Osteoblast (primary cell): ENCODE measurements around the gene RPS15A. TPM values are rescaled to one million over a fixed set of nuclear protein-coding genes. Genes with fewer than 3 reads are reported as not detected.
"Not testable (repeated sequence)": the region's sequence is repeated elsewhere in the genome, so short reads cannot be mapped to it uniquely, and the experiment has no call there.

Experiments used
- DNase-seq: peaks from one replicate; pipeline ENCODE4 v3.0.0; 2011; ENCODE audit warnings: low spot score, mixed read lengths; ENCODE audit not compliant: insufficient read length; ENCODE audit errors: missing footprints
- H2AFZ ChIP-seq: 2 replicates; pipeline ENCODE4 v1.6.0; 2011; ENCODE audit warnings: mild to moderate bottlenecking, low read length
- H3K27ac ChIP-seq: 2 replicates; pipeline ENCODE4 v1.5.1; 2011; ENCODE audit warnings: mild to moderate bottlenecking, low read depth, low read length, moderate library complexity
- H3K27me3 ChIP-seq: 2 replicates; pipeline ENCODE4 v1.6.0; 2012; ENCODE audit warnings: mild to moderate bottlenecking, control low read depth, inconsistent platforms, low read length, moderate library complexity; ENCODE audit not compliant: insufficient read depth
- H3K36me3 ChIP-seq: 2 replicates; pipeline ENCODE4 v1.5.1; 2011; ENCODE audit warnings: mild to moderate bottlenecking, low read length, control low read depth, moderate library complexity; ENCODE audit not compliant: insufficient read depth
- H3K4me1 ChIP-seq: 2 replicates; pipeline ENCODE4 v1.5.1; 2011; ENCODE audit warnings: mild to moderate bottlenecking, low read length, control low read depth, moderate library complexity; ENCODE audit not compliant: insufficient read depth
- H3K4me2 ChIP-seq: 2 replicates; pipeline ENCODE4 v1.6.0; 2011; ENCODE audit warnings: mild to moderate bottlenecking, low read length; ENCODE audit not compliant: insufficient read depth
- H3K4me3 ChIP-seq: fragments of 200-600 bp; sonication (generic); 3 replicates; pipeline ENCODE4 v1.5.1; 2012; ENCODE audit warnings: mild to moderate bottlenecking, low read length, inconsistent platforms; ENCODE audit not compliant: insufficient read depth
- H3K79me2 ChIP-seq: 2 replicates; pipeline ENCODE4 v1.6.0; 2012; ENCODE audit warnings: mild to moderate bottlenecking, low read length, control low read depth, inconsistent platforms; ENCODE audit not compliant: insufficient read depth
- H3K9me3 ChIP-seq: 2 replicates; pipeline ENCODE4 v1.5.1; 2011; ENCODE audit warnings: low read depth, low read length, control low read depth
- H4K20me1 ChIP-seq: 2 replicates; pipeline ENCODE4 v1.6.0; 2012; ENCODE audit warnings: mild to moderate bottlenecking, low read length, control low read depth; ENCODE audit not compliant: insufficient read depth
- total RNA-seq: library from RNA; depleted of rRNA; stranded (reverse); fragments of >200 nt; gene quantifications from 2 replicates; pipeline ENCODE4 v1.2.3, GENCODE V29; 2012
- TF ChIP-seq, protein P1 (sequence below): IDR thresholded peaks from 2 replicates; pipeline ENCODE4 v1.5.1; 2011; ENCODE audit warnings: mild to moderate bottlenecking, low read depth, low read length, moderate library complexity; ENCODE audit errors: extremely low read depth

RPS15A gene
- total RNA-seq, 1 donor: 1,145 TPM

DNA sequence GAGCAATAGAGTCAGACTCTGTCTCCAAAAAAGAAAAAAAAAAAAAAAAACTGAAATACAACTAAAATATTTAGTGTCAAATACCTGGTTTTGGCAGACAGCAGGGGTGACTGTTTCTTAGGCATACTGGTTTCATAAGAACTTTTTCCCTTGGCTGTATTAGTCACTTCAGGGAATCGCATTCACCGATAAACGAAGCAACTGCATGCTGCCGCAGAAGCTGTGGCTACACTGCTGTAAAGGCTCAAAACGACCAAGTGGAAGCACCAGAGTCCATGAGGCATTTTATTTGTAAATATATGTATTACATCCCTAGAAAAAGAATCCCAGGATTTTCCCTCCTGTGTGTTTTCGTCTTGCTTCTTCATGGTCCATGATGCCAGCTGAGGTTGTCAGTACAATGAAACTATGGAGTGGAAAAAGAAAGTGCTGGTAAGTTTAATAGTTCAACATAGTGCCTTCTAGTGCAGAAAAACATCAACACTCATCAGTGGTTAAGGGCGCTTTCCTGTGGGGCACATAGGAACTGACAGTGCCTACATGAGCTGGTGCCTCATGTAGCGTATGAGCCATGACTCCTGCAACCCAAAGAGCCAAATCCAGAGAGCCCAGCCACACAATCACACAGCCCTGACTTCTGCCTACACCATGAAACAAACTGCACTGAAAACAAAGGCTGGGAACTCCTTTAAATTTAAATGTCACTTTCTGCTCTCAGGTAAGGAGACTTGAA, 7.3 kb downstream of the RPS15A start:
- Histone ChIP-seq H3K27ac (no peak overlapping the region), H3K4me2 (no peak overlapping the region), H3K9me3 (no peaks in the 10 kb centered on the region), H2AFZ (no peak overlapping the region), H3K79me2 (peaks cover 51% of the 10 kb centered on the region), H4K20me1 (peaks cover 55% of the 10 kb centered on the region), H3K4me1 (peaks cover 7% of the 10 kb centered on the region), H3K4me3 (no peak overlapping the region), H3K27me3 (no peaks in the 10 kb centered on the region), H3K36me3 (peaks cover 54% of the 10 kb centered on the region)
- TF ChIP-seq, protein P1, sequence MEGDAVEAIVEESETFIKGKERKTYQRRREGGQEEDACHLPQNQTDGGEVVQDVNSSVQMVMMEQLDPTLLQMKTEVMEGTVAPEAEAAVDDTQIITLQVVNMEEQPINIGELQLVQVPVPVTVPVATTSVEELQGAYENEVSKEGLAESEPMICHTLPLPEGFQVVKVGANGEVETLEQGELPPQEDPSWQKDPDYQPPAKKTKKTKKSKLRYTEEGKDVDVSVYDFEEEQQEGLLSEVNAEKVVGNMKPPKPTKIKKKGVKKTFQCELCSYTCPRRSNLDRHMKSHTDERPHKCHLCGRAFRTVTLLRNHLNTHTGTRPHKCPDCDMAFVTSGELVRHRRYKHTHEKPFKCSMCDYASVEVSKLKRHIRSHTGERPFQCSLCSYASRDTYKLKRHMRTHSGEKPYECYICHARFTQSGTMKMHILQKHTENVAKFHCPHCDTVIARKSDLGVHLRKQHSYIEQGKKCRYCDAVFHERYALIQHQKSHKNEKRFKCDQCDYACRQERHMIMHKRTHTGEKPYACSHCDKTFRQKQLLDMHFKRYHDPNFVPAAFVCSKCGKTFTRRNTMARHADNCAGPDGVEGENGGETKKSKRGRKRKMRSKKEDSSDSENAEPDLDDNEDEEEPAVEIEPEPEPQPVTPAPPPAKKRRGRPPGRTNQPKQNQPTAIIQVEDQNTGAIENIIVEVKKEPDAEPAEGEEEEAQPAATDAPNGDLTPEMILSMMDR: no peak
- no peak for DNase-seq

DNA sequence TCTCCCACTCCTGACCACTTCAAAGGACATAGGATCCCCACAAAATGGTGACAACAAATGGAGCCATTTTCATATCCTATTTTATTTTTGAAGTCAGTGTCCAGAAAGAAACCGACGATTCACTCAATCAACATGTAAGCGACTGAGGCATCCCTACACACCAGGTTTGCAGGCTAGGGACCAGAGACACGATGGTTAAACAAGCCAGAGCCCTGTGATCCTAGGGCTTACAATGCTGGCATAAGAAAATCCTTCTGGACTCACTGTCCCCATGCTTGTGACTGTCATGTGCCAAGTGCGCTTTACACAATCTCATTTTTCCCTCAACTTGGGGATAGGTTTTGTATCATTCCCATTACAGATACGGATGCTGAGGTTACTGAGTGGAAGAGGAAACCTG, 8.9 kb downstream of the RPS15A start:
- H3K79me2 ChIP-seq: peaks cover 35% of the 10 kb centered on the region
- H3K4me3 ChIP-seq, DNase-seq, H3K27me3 ChIP-seq, H3K27ac ChIP-seq, H3K9me3 ChIP-seq, H2AFZ ChIP-seq, H3K4me1 ChIP-seq, H3K4me2 ChIP-seq: not testable (repeated sequence)
- H3K36me3 ChIP-seq: peaks cover 38% of the 10 kb centered on the region
- H4K20me1 ChIP-seq: peaks cover 39% of the 10 kb centered on the region

DNA sequence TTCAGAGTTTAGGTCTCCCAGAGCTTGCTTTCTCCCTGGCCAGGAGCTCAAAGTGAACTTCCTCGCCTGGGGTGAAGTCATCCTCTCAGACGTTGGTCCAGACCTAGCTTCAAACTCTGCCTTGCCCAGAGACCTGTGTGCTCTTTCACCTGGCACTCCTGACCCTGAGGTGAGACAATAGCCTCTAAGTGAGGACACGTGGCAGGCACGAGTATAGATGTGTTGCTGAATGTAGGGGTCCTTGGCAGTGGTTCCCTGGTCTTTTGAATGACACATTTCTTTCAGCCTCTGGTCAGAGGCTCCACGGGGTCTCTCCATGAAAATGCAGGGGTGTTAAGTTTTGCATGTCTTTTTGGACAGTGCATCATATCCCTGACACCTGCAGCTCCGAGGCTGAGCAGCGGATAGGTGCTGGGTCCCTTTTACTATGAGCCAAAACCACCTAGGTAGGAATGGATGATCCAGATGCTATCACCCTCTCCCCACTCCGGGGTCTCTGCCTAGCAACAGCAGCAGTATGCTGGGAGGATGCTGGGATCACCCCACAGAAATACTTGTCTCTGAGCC, 9.6 kb downstream of the RPS15A start:
- not testable (repeated sequence) for H2AFZ ChIP-seq, DNase-seq, H3K4me1 ChIP-seq, H3K27me3 ChIP-seq, H3K4me2 ChIP-seq, H3K4me3 ChIP-seq, H3K9me3 ChIP-seq, H3K27ac ChIP-seq
- peaks cover 32% of the 10 kb centered on the region for H4K20me1 ChIP-seq
- peaks cover 28% of the 10 kb centered on the region for H3K79me2 ChIP-seq
- peaks cover 31% of the 10 kb centered on the region for H3K36me3 ChIP-seq

DNA sequence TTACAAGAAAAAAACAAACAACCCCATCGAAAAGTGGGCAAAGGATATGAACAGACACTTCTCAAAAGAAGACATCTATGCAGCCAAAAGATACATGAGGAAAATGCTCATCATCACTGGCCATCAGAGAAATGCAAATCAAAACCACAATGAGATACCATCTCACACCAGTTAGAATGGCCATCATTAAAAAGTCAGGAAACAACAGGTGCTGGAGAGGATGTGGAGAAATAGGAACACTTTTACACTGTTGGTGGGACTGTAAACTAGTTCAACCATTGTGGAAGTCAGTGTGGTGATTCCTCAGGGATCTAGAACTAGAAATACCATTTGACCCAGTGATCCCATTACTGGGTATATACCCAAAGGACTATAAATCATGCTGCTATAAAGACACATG, 12.5 kb downstream of the RPS15A start:
- DNase-seq, H4K20me1 ChIP-seq, H3K27ac ChIP-seq, H3K4me2 ChIP-seq, H3K4me1 ChIP-seq, H3K9me3 ChIP-seq, H3K27me3 ChIP-seq, H3K36me3 ChIP-seq, H3K79me2 ChIP-seq, H3K4me3 ChIP-seq, H2AFZ ChIP-seq: not testable (repeated sequence)

DNA sequence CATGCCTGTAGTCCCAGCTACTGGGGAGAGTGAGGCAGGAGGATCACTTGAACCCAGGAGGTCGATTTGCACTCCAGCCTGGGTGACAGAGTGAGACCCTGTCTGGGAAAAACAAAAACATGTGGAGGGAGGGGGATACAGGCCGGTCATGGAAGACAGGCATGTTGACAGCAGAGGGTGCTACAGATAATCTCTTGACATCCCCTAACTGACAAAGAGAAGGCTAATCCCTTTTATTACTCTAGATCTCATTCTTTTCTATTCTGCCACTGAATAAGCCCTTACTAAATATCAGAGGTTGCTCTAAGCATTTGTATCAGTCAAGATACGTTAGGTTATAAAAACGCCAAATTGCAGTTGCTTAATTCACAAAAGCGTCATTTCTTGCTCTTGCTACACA, 13.8 kb downstream of the RPS15A start:
- H3K36me3 ChIP-seq, H3K4me1 ChIP-seq, H3K27me3 ChIP-seq: not testable (repeated sequence)

DNA sequence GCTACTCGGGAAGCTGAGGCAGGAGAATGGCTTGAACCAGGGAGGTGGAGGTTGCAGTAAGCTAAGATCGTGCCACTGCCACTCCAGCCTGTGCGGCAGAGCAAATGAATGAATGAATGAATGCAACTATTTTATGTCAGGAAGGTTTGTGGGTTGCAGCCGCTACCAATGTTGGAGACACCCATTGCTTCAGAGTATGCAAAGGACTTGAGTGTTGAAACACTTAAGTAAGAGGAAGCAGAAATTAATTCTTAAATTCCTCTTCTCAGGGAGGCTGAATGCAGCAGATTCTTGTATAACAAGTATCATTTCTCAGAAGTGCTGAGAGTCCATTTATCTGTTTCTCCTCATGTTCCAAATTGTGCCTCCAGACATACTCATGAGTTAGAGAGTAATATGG, 15.5 kb downstream of the RPS15A start:
- H3K4me2 ChIP-seq, H3K9me3 ChIP-seq, H3K4me3 ChIP-seq, H3K27me3 ChIP-seq, DNase-seq, H3K27ac ChIP-seq, H3K4me1 ChIP-seq, H3K36me3 ChIP-seq, H3K79me2 ChIP-seq, H2AFZ ChIP-seq, H4K20me1 ChIP-seq: not testable (repeated sequence)

More for the DNA sequence above, 13.8 kb downstream of the RPS15A start:
- not testable (repeated sequence) for H3K9me3 ChIP-seq, H3K4me3 ChIP-seq, H4K20me1 ChIP-seq, H2AFZ ChIP-seq, H3K79me2 ChIP-seq, H3K4me2 ChIP-seq, H3K27ac ChIP-seq, DNase-seq

DNA sequence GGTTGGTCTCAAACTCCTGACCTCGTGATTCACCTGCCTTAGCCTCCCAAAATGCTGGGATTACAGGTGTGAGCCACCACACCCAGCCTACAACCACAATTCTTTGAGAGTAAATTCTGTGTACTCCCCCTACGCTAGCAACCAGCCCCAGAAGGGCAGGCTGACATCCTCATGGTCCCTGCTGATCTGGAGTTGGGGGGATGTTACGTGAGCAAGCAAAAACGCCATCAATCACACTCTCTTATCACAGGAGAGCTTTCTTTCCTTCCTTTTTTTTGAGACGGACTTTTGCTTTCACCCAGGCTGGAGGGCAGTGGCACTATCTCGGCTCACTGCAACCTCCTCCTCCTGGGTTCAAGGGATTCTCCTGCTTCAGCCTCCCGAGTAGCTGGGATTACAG, 18.0 kb downstream of the RPS15A start:
- not testable (repeated sequence) for H3K36me3 ChIP-seq, H3K4me2 ChIP-seq, H3K27me3 ChIP-seq, H3K4me1 ChIP-seq, H4K20me1 ChIP-seq, H3K27ac ChIP-seq, H3K79me2 ChIP-seq, DNase-seq, H3K9me3 ChIP-seq, H3K4me3 ChIP-seq, H2AFZ ChIP-seq

DNA sequence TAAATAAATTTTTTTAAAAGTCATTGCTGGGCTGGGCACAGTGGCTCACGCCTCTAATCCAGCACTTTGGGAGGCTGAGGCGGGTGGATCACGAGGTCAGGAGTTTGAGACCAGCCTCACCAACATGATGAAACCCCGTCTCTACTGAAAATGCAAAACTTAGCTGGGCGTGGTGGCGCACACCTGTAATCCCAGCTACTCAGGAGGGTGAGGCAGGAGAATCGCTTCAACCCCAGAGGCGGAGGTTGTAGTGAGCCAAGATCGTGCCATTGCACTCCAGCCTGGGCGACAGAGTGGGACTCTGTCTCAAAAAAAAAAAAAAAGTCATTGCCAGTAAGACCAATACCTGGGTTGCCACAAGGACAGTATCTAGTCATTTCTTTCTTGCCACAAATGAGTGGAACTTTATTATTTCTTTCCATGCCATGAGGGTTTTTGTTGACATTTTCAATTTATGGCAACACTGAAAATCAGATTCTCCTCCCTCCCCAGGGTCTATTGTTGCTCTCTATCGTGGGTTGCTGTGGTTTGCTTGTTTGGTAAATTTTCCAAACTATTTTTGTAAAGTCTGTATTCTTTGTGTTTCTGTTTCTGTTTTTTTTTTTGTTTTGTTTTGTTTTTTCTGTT, 19.7 kb downstream of the RPS15A start:
- H3K9me3 ChIP-seq, H4K20me1 ChIP-seq, H2AFZ ChIP-seq, H3K4me1 ChIP-seq, H3K4me3 ChIP-seq, H3K4me2 ChIP-seq, H3K27ac ChIP-seq, H3K36me3 ChIP-seq, H3K79me2 ChIP-seq, DNase-seq, H3K27me3 ChIP-seq: not testable (repeated sequence)
